ENCODE measurements around the gene FERMT3. TPM values are rescaled to one million over a fixed set of nuclear protein-coding genes. Genes with fewer than 3 reads are reported as not detected.

Gene FERMT3
- total and polyA plus RNA-seq, 2 of the 13 experiments (the other 11 are each of a cell fraction or from before 2014, with no cell fraction given): 0.29 TPM; not detected in 1

- TF ChIP-seq ZNF318 (CRISPR knock-in tag; IDR thresholded peaks at IDR 0.05) (no peak), ZNF335 (CRISPR knock-in tag; IDR thresholded peaks at IDR 0.05) (no peak), ZNF362 (CRISPR knock-in tag; IDR thresholded peaks at IDR 0.05; ENCODE audit: borderline replicate concordance) (no peak), YEATS2 (CRISPR knock-in tag; IDR thresholded peaks at IDR 0.05; ENCODE audit: borderline replicate concordance) (peak; percentile 38; the same call in 1 of the 2 replicates), CEBPZ (IDR thresholded peaks at IDR 0.05; ENCODE audit: low read length) (peak; percentile 94), PTBP1 (IDR thresholded peaks at IDR 0.05; ENCODE audit: low read depth, low read length, poor library complexity, severe bottlenecking) (no peak), HNRNPLL (IDR thresholded peaks at IDR 0.05; ENCODE audit: low read depth, low read length, poor library complexity, severe bottlenecking) (peak; percentile 76)
- TF ChIP-seq, protein P1, sequence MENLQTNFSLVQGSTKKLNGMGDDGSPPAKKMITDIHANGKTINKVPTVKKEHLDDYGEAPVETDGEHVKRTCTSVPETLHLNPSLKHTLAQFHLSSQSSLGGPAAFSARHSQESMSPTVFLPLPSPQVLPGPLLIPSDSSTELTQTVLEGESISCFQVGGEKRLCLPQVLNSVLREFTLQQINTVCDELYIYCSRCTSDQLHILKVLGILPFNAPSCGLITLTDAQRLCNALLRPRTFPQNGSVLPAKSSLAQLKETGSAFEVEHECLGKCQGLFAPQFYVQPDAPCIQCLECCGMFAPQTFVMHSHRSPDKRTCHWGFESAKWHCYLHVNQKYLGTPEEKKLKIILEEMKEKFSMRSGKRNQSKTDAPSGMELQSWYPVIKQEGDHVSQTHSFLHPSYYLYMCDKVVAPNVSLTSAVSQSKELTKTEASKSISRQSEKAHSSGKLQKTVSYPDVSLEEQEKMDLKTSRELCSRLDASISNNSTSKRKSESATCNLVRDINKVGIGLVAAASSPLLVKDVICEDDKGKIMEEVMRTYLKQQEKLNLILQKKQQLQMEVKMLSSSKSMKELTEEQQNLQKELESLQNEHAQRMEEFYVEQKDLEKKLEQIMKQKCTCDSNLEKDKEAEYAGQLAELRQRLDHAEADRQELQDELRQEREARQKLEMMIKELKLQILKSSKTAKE (CRISPR knock-in tag; IDR thresholded peaks at IDR 0.05; ENCODE audit: borderline replicate concordance): no peak
- TF ChIP-seq, protein P2, sequence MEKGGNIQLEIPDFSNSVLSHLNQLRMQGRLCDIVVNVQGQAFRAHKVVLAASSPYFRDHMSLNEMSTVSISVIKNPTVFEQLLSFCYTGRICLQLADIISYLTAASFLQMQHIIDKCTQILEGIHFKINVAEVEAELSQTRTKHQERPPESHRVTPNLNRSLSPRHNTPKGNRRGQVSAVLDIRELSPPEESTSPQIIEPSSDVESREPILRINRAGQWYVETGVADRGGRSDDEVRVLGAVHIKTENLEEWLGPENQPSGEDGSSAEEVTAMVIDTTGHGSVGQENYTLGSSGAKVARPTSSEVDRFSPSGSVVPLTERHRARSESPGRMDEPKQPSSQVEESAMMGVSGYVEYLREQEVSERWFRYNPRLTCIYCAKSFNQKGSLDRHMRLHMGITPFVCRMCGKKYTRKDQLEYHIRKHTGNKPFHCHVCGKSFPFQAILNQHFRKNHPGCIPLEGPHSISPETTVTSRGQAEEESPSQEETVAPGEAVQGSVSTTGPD (CRISPR knock-in tag; IDR thresholded peaks at IDR 0.05): no peak
These were observed 20.6 kb upstream of the FERMT3 start, which contains the start of gene STIP1 (continued) for GRCh38 chr11:64185693-64186491.
